Sciatic nerve (tissue), 2 donors: Measurements from ENCODE around the gene COL7A1. TPM values are rescaled to one million over a fixed set of nuclear protein-coding genes. Genes with fewer than 3 reads are reported as not detected.
A peak's percentile ranks its signal among the peaks of the same experiment; 100 is the strongest.

ENCODE experiments used
- ATAC-seq: fragments of 200-7000 bp; cut with Tn5 transposase; one replicate; pipeline ENCODE4 v1.9.1; 2020; ENCODE audit warnings: mild to moderate bottlenecking, moderate library complexity
- DNase-seq: peaks from one replicate; pipeline ENCODE4 v3.0.0-alpha.2; 2020; ENCODE audit warnings: low spot score
- intact Hi-C: fragments of 100-400 bp; cut with DNase I; formaldehyde crosslinking; loops from one replicate; pipeline ENCODE4 v1.14.2; 2022
- total RNA-seq: library from RNA; stranded (reverse); fragmentation: NEBNext Ultra II Directional; extraction: Animal tissue kit (Norgen Biotek cat#: 25700); gene quantifications from one replicate; pipeline ENCODE4 v1.2.1, GENCODE V29; 2021
- donor health status: DM: no; HTN: no; CAD: no.
- donor health status: DM: no; HTN: no; CAD: no.

The COL7A1 gene
- total RNA-seq, 1 donor from 2014 or later = 8.7 TPM

GRCh38 chr3:48623851-48624547 is 28.9 kb upstream of the COL7A1 start:
- intact Hi-C loops = no loop called here
- no peak for ATAC-seq
- DNase-seq = no peak

GRCh38 chr3:48621461-48621869 is 26.3 kb upstream of the COL7A1 start, which contains the start of gene TMEM89:
TSS of gene TMEM89 (minus strand) at chr3:48621769. CDS start at chr3:48621756, 13 bp downstream.
- ATAC-seq = no peak
- no peak for DNase-seq

GRCh38 chr3:48619541-48620524 is 24.7 kb upstream of the COL7A1 start:
- DNase-seq (no peak), ATAC-seq (no peak)
- intact Hi-C loops = no loop called here

More at GRCh38 chr3:48621461-48621869, 26.3 kb upstream of the COL7A1 start, which contains the start of gene TMEM89:
- intact Hi-C loops = no loop called here

GRCh38 chr3:48617559-48617958 is 22.4 kb upstream of the COL7A1 start:
- intact Hi-C loops = no loop called here
- DNase-seq (no peak), ATAC-seq (no peak)

- ATAC-seq = no peak
- no peak for DNase-seq
- intact Hi-C loops = no loop called here
These were observed 18.9 kb upstream of the COL7A1 start for GRCh38 chr3:48614044-48614443.

GRCh38 chr3:48612309-48612708 is 17.2 kb upstream of the COL7A1 start:
- intact Hi-C loops = no loop called here
- ATAC-seq (no peak), DNase-seq (no peak)

GRCh38 chr3:48609088-48610005 is 14.2 kb upstream of the COL7A1 start, which contains the start of gene UQCRC1:
TSS of gene UQCRC1 (minus strand) at chr3:48609646. CDS start at chr3:48609620, 26 bp downstream.
- intact Hi-C loops = no loop called here
- DNase-seq (peak; percentile 95), ATAC-seq (peak; percentile 100)

GRCh38 chr3:48607519-48607918 is 12.4 kb upstream of the COL7A1 start:
- intact Hi-C loops = no loop called here
- ATAC-seq = no peak
- no peak for DNase-seq

GRCh38 chr3:48601622-48601994 is 6.5 kb upstream of the COL7A1 start:
- intact Hi-C loops = no loop called here
- no peak for ATAC-seq
- DNase-seq = no peak

GRCh38 chr3:48600711-48601621 is 5.8 kb upstream of the COL7A1 start:
- DNase-seq (no peak), ATAC-seq (no peak)
- intact Hi-C loops = no loop called here

- intact Hi-C loops = no loop called here
- DNase-seq = no peak
- ATAC-seq = no peak
These were observed 4.6 kb upstream of the COL7A1 start for GRCh38 chr3:48599509-48600285.

GRCh38 chr3:48599077-48599501 is 4.0 kb upstream of the COL7A1 start:
- intact Hi-C loops = no loop called here
- no peak for DNase-seq
- no peak for ATAC-seq

- peak; percentile 42 for ATAC-seq
- no peak for DNase-seq
These were observed 3.4 kb upstream of the COL7A1 start for GRCh38 chr3:48598323-48599076.

GRCh38 chr3:48597408-48597800 is 2.3 kb upstream of the COL7A1 start:
- ATAC-seq = no peak
- intact Hi-C loops = no loop called here

More at GRCh38 chr3:48598323-48599076, 3.4 kb upstream of the COL7A1 start:
- intact Hi-C loops = no loop called here

GRCh38 chr3:48596676-48597407 is 1.7 kb upstream of the COL7A1 start:
- ATAC-seq (no peak), DNase-seq (no peak)
- intact Hi-C loops = no loop called here

More at GRCh38 chr3:48597408-48597800, 2.3 kb upstream of the COL7A1 start:
- no peak for DNase-seq

GRCh38 chr3:48596157-48596556 is 1.0 kb upstream of the COL7A1 start:
- intact Hi-C loops = no loop called here
- ATAC-seq = no peak

More at GRCh38 chr3:48596157-48596556, 1.0 kb upstream of the COL7A1 start:
- no peak for DNase-seq
